ENCODE measurements around the gene ASIC2. TPM values are rescaled to one million over a fixed set of nuclear protein-coding genes. Genes with fewer than 3 reads are reported as not detected.

ASIC2 gene
- total RNA-seq, 1 experiment from 2014 or later: not detected

- ChIA-PET CTCF (interaction anchor here (0.7 to 1.8 kb wide), 2 partner anchors 125 to 219 kb away, joined by 3 to 4 read pairs; partner anchors contain the start of gene MYO1D), RAD21 (ENCODE audit: low non-redundant PET in 1 of 2, low total read pairs in 2 of 2, uncharacterized antibody in 2 of 2, unreplicated experiment in 2 of 2) (no interaction called here)
- no peak overlapping the region for H3K4me3 ChIP-seq (replicated peaks in 1 of 2; ENCODE audit: low read depth in 1 of 2, low read length in 2 of 2)
Observed at GRCh38 chr17:33002246-33002645, 290.8 kb downstream of the ASIC2 start.

DNA sequence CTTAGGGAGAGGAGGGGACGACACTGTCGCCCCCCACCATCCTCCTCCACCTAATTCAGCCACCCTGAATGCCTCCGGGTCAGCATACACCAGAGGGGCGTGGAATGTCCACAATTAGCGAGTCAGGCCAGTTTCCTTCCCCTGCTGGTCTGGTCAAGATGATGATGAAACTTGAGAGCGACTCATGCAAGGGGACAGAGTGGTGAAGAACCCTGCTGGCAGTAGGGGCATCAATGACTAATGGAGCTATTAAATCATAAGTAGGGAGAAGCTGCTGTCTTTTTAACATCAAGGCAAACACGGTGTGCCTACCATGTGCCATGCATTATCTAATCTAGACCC, 294.2 kb downstream of the ASIC2 start:
- Histone ChIP-seq H4K20me1 (ENCODE audit: insufficient read depth) (no peaks in the 10 kb centered on the region), H3K4me1 (ENCODE audit: control insufficient read depth in 1 of 2, insufficient read depth in 2 of 2, low read length in 2 of 2) (peaks cover 3 to 11% of the 10 kb centered on the region in 2 experiments; a peak in 2 of 4 replicates), H2AFZ (ENCODE audit: low read depth, low read length, poor library complexity, severe bottlenecking) (peak overlapping the region; percentile 80), H3K9ac (ENCODE audit: low read length) (no peak overlapping the region), H3K9me2 (ENCODE audit: insufficient read depth) (no peaks in the 10 kb centered on the region), H3K27ac (ENCODE audit: low read depth, low read length) (no peak overlapping the region), H3K9me3 (ENCODE audit: control insufficient read depth in 1 of 2, insufficient read depth in 1 of 2, low read depth in 1 of 2, low read length in 2 of 2) (no peaks in the 10 kb centered on the region), H3K4me2 (ENCODE audit: low read length) (peak overlapping the region; percentile 72), H3K79me2 (ENCODE audit: insufficient read depth, low read length) (no peaks in the 10 kb centered on the region), H3K4me3 (replicated peaks in 1 of 2; ENCODE audit: low read depth in 1 of 2, low read length in 2 of 2) (peak overlapping the region; percentile 28 to 30; a peak in 3 of 4 replicates), H3K27me3 (ENCODE audit: insufficient read depth, low read length) (0 out of 2 replicates have a peak, but pooled peaks cover 1% of the 10 kb centered on the region), H3K36me3 (ENCODE audit: control insufficient read depth in 1 of 2, insufficient read depth in 2 of 2, low read length in 2 of 2) (no peaks in the 10 kb centered on the region)
- TF ChIP-seq JUND (IDR thresholded peaks at IDR 0.05): no peak
- no peak for TF ChIP-seq ELF1 (IDR thresholded peaks at IDR 0.05; ENCODE audit: borderline replicate concordance, low read depth)
- no peak for TF ChIP-seq EZH2 (IDR thresholded peaks at IDR 0.05)
- TF ChIP-seq CEBPB (IDR thresholded peaks at IDR 0.05; ENCODE audit: low read depth): peak; percentile 68; the same call in 1 of the 2 replicates
- TF ChIP-seq TCF7L2 (IDR thresholded peaks at IDR 0.05; ENCODE audit: borderline replicate concordance, extremely low read depth, insufficient read depth, insufficient read length): no peak
- no peak for TF ChIP-seq SP1 (IDR thresholded peaks at IDR 0.05; ENCODE audit: low read depth)
- TF ChIP-seq ATF3 (IDR thresholded peaks at IDR 0.05): 0 out of 2 replicates have a peak, but pooled peaks have one; percentile 42
- no peak for TF ChIP-seq EGR1 (IDR thresholded peaks at IDR 0.05; ENCODE audit: low read depth)
- ChIA-PET RAD21 (ENCODE audit: low non-redundant PET in 1 of 2, low total read pairs in 2 of 2, uncharacterized antibody in 2 of 2, unreplicated experiment in 2 of 2) (no interaction called here), POLR2A (interaction anchor here (1.3 kb wide), 1 partner anchor 216 kb away, joined by 4 read pairs; no protein-coding TSS in a partner anchor), CTCF (interaction anchor here (0.6 to 2.8 kb wide), 11 partner anchors 10 to 752 kb away, joined by 3 to 22 read pairs (median 4); no protein-coding TSS in a partner anchor)
- peak; percentile 46 for ATAC-seq
- BruUV-seq (replicated peaks): no TSS peak
- DNase-seq (ENCODE audit: low read depth, low spot score): peak; percentile 27
- intact Hi-C loops (cut with micrococcal nuclease): loop anchor here (1.0 kb wide), 1 partner anchor 216 kb away; no protein-coding TSS in a partner anchor

More at GRCh38 chr17:33002246-33002645, 290.8 kb downstream of the ASIC2 start:
- Histone ChIP-seq H3K4me1 (ENCODE audit: control insufficient read depth in 1 of 2, insufficient read depth in 2 of 2, low read length in 2 of 2) (peaks cover 3 to 11% of the 10 kb centered on the region in 2 experiments; a peak in 2 of 4 replicates), H3K9me3 (ENCODE audit: control insufficient read depth in 1 of 2, insufficient read depth in 1 of 2, low read depth in 1 of 2, low read length in 2 of 2) (no peaks in the 10 kb centered on the region), H3K36me3 (ENCODE audit: control insufficient read depth in 1 of 2, insufficient read depth in 2 of 2, low read length in 2 of 2) (no peaks in the 10 kb centered on the region), H3K27me3 (ENCODE audit: insufficient read depth, low read length) (0 out of 2 replicates have a peak, but pooled peaks cover 3% of the 10 kb centered on the region), H3K79me2 (ENCODE audit: insufficient read depth, low read length) (no peaks in the 10 kb centered on the region), H4K20me1 (ENCODE audit: insufficient read depth) (no peaks in the 10 kb centered on the region), H3K27ac (ENCODE audit: low read depth, low read length) (no peak overlapping the region), H3K4me2 (ENCODE audit: low read length) (no peak overlapping the region), H3K9me2 (ENCODE audit: insufficient read depth) (no peaks in the 10 kb centered on the region), H3K9ac (ENCODE audit: low read length) (no peak overlapping the region), H2AFZ (ENCODE audit: low read depth, low read length, poor library complexity, severe bottlenecking) (no peak overlapping the region)
- intact Hi-C loops (cut with micrococcal nuclease): no loop called here
- TF ChIP-seq ELF1 (IDR thresholded peaks at IDR 0.05; ENCODE audit: borderline replicate concordance, low read depth) (no peak), FOSL1 (IDR thresholded peaks at IDR 0.05; ENCODE audit: low read depth) (no peak), SRF (IDR thresholded peaks at IDR 0.05; ENCODE audit: low read depth) (no peak), SP1 (IDR thresholded peaks at IDR 0.05; ENCODE audit: low read depth) (no peak), EGR1 (IDR thresholded peaks at IDR 0.05; ENCODE audit: low read depth) (no peak), SIN3A (IDR thresholded peaks at IDR 0.05; ENCODE audit: low read depth) (no peak), ZFX (IDR thresholded peaks at IDR 0.05) (no peak)
- POLR2A ChIA-PET: no interaction called here
- DNase-seq (ENCODE audit: low read depth, low spot score) (no peak), ATAC-seq (no peak)
- BruUV-seq (replicated peaks): no TSS peak
